GM12878 (cell line): ENCODE data around the gene MAMDC4. TPM values are rescaled to one million over a fixed set of nuclear protein-coding genes. Genes with fewer than 3 reads are reported as not detected.

ENCODE experiments used
- ATAC-seq: fragments of 200-7000 bp; cut with Tn5 transposase; 3 replicates; pipeline ENCODE4 v1.9.1; 2020; ENCODE audit warnings: mild to moderate bottlenecking, moderate library complexity
- BruUV-seq: library from RNA; stranded (reverse); fragments of 400-500 nt; replicated peaks from 2 replicates; lab custom pipeline; 2021; lab: Mats Ljungman, UMichigan
- CTCF ChIA-PET: fragments of 300-600 bp; sonication (Branson Sonifier 250); formaldehyde crosslinking; extraction: SDS; loops from one replicate; lab custom pipeline; 2021; ENCODE audit warnings: inconsistent platforms; lab: Yijun Ruan, JAX
- POLR2A ChIA-PET: fragments of 350-600 bp; formaldehyde crosslinking; extraction: SDS; loops from one replicate; lab custom pipeline; 2021; ENCODE audit warnings: inconsistent platforms; lab: Charles Lee
- RAD21 ChIA-PET: fragments of 300-600 bp; sonication (Branson Sonifier 250); formaldehyde crosslinking; loops from one replicate; lab custom pipeline; 2023; ENCODE audit warnings: antibody characterized with exemption; ENCODE audit not compliant: unreplicated experiment; lab: Charles Lee
- SMC1A ChIA-PET: fragments of 300-600 bp; sonication (Branson Sonifier 250); formaldehyde crosslinking; loops from one replicate; lab custom pipeline; 2023; ENCODE audit not compliant: unreplicated experiment, uncharacterized antibody; lab: Charles Lee
- DNase-seq: peaks from one replicate; pipeline ENCODE4 v3.0.0-alpha.2; 2011; ENCODE audit warnings: low read depth, low spot score
- FAIRE-seq: peaks from 3 replicates; lab custom pipeline; 2011; peaks lifted over from hg19 to GRCh38; lab: Jason Lieb, UNC
- H2AFZ ChIP-seq: 2 replicates; pipeline ENCODE4 v1.6.0; 2011; ENCODE audit warnings: low read depth, low read length, control low read depth; ENCODE audit not compliant: control insufficient read depth
- H3K27ac ChIP-seq: 2 replicates; pipeline ENCODE4 v1.5.1; 2011; ENCODE audit warnings: control low read depth; ENCODE audit not compliant: control insufficient read depth, insufficient read depth
- H3K27me3 ChIP-seq, 2 experiments: replicated peaks in 1 of 2; 2 replicates each; pipeline versions ENCODE4 v1.6.0 to v1.6.1; 2011; ENCODE audit warnings: low read length in 1 of 2; ENCODE audit not compliant: control insufficient read depth in 2 of 2, insufficient read depth in 2 of 2
- H3K36me3 ChIP-seq, 2 experiments: 2 replicates each; pipeline ENCODE4 v1.5.1; 2011; ENCODE audit warnings: low read length in 1 of 2; ENCODE audit not compliant: control insufficient read depth in 2 of 2, insufficient read depth in 2 of 2
- H3K4me1 ChIP-seq: 2 replicates; pipeline ENCODE4 v1.6.1; 2011; ENCODE audit warnings: mild to moderate bottlenecking, low read length, moderate library complexity, mixed read lengths; ENCODE audit not compliant: control insufficient read depth, insufficient read depth
- H3K4me2 ChIP-seq: 2 replicates; pipeline ENCODE4 v1.6.0; 2011; ENCODE audit warnings: control low read depth; ENCODE audit not compliant: control insufficient read depth, insufficient read depth
- H3K4me3 ChIP-seq: fragments of 200-600 bp; sonication (generic); 2 replicates; pipeline ENCODE4 v1.5.1; 2016
- H3K79me2 ChIP-seq: 2 replicates; pipeline ENCODE4 v1.6.0; 2011; ENCODE audit warnings: low read length; ENCODE audit not compliant: control insufficient read depth, insufficient read depth
- H3K9ac ChIP-seq: 2 replicates; pipeline ENCODE4 v1.8.0; 2011; ENCODE audit warnings: low read length, control low read depth, mixed read lengths; ENCODE audit not compliant: control insufficient read depth, insufficient read depth
- H3K9me3 ChIP-seq: replicated peaks from 3 replicates; pipeline ENCODE4 v1.5.1; 2011; ENCODE audit warnings: mild to moderate bottlenecking, low read length; ENCODE audit not compliant: control insufficient read depth, insufficient read depth
- H4K20me1 ChIP-seq: 2 replicates; pipeline ENCODE4 v1.6.0; 2011; ENCODE audit not compliant: control insufficient read depth, insufficient read depth
- CUX1 ChIP-seq: IDR thresholded peaks from 2 replicates; pipeline ENCODE4 v1.6.1; 2012; ENCODE audit warnings: improper control_type of control experiment, low read depth, low read length; ENCODE audit not compliant: insufficient replicate concordance
- POLR2A ChIP-seq: IDR thresholded peaks from 2 replicates; pipeline ENCODE4 v1.6.1; 2011; ENCODE audit warnings: low read depth, mild to moderate bottlenecking, low read length
- POLR2AphosphoS5 ChIP-seq: IDR thresholded peaks from 2 replicates; pipeline ENCODE4 v1.6.1; 2011; ENCODE audit warnings: mild to moderate bottlenecking, low read length, inconsistent platforms
- RAD51 ChIP-seq: fragments of 450-650 bp; IDR thresholded peaks from 2 replicates; pipeline ENCODE4 v1.6.1; 2016; ENCODE audit warnings: moderate library complexity, mild to moderate bottlenecking, inconsistent platforms
- TCF7 ChIP-seq: IDR thresholded peaks from 2 replicates; pipeline ENCODE4 v1.6.1; 2014; ENCODE audit warnings: antibody characterized with exemption, borderline replicate concordance
- WGBS: methylation state at CpG from one replicate; pipeline ENCODE4 v1.1.6; 2016; ENCODE audit warnings: low lambda C conversion rate; ENCODE audit not compliant: insufficient replicate concordance, insufficient coverage; ENCODE audit errors: missing lambda C conversion rate; 5-methylcytosine and 5-hydroxymethylcytosine counted together
- in situ Hi-C: fragments of 300-500 bp; cut with MboI; formaldehyde crosslinking; loops from 9 replicates; pipeline ENCODE4 v1.14.3; 2018; ENCODE audit warnings: mixed read lengths
- intact Hi-C: fragments of 100-400 bp; cut with micrococcal nuclease; formaldehyde crosslinking; loops from one replicate; pipeline ENCODE4 v1.14.2; 2022; ENCODE audit not compliant: unreplicated experiment
- polyA plus RNA-seq, 11 experiments: library from polyadenylated mRNA; depleted of rRNA in 4 of 11; unstranded in 6 of 11; stranded (reverse) in 5 of 11; fragments of >200 nt; fragmentation: Nextera tagmentation in 4 of 11; fragmentation: Illumina TruSeq in 1 of 11; extraction: Ambion mirVana in 4 of 11; extraction: Trizol in 1 of 11; gene quantifications; 1 replicate in 1 of 11; 2 replicates in 10 of 11; pipeline versions ENCODE4 v1.2.1 to v1.2.3, GENCODE V29; 2011 to 2016; ENCODE audit warnings: inconsistent platforms in 2 of 11, missing spikeins in 2 of 11, low read depth in 1 of 11
- total RNA-seq, 4 experiments: library from RNA; depleted of rRNA in 3 of 4; stranded (reverse); fragments of >200 nt in 3 of 4; fragmentation: Illumina TruSeq in 1 of 4; extraction: Trizol in 1 of 4; gene quantifications; 2 replicates each; pipeline versions ENCODE4 v1.2.1 to v1.2.3, GENCODE V29; 2013 to 2021

MAMDC4 gene
- total and polyA plus RNA-seq, 10 of the 15 experiments (the other 5 are each of a cell fraction or from before 2014, with no cell fraction given) = 0.22 to 5.7 (median 2.4) TPM; not detected in 1

GRCh38 chr9:136860933-136861873, 9.1 kb downstream of the MAMDC4 start:
- RAD21 ChIA-PET = no interaction called here
- Histone ChIP-seq H3K27me3 (no peaks in the 10 kb centered on the region), H3K27ac (no peak overlapping the region), H3K4me3 (no peak overlapping the region), H3K9me3 (no peaks in the 10 kb centered on the region), H3K4me2 (no peak overlapping the region), H3K9ac (no peak overlapping the region), H3K36me3 (peaks cover 3 to 11% of the 10 kb centered on the region in 2 experiments; a peak in 3 of 4 replicates), H4K20me1 (0 out of 2 replicates have a peak, but pooled peaks cover 2% of the 10 kb centered on the region), H3K4me1 (peaks cover 5% of the 10 kb centered on the region)
- no peak for DNase-seq
- 95% methylated on average over 22 of the region's 22 CpGs for WGBS
- CTCF ChIA-PET = interaction anchor here (0.6 to 1.8 kb wide), 2 partner anchors 21 to 47 kb away, joined by 3 to 4 read pairs; no protein-coding TSS in a partner anchor
- intact Hi-C loops = no loop called here
- TF ChIP-seq POLR2A (peak; percentile 44; the same call in 1 of the 2 replicates), POLR2AphosphoS5 (peak; percentile 50; the same call in 1 of the 2 replicates), TCF7 (no peak)
- TF ChIP-seq, all 136 proteins: peak for 2
- no TSS peak for BruUV-seq
- in situ Hi-C loops = no loop called here
- no peak for ATAC-seq
- FAIRE-seq = no peak
- H3K79me2 ChIP-seq = peaks cover 19% of the 10 kb centered on the region
- no peak overlapping the region for H2AFZ ChIP-seq
- SMC1A ChIA-PET = interaction anchor here (1.1 to 1.4 kb wide), 2 partner anchors 17 to 24 kb away, joined by 3 to 4 read pairs; no protein-coding TSS in a partner anchor
- POLR2A ChIA-PET = interaction anchor here (0.5 to 1.0 kb wide), 2 partner anchors 66 to 71 kb away, joined by 3 to 4 read pairs; no protein-coding TSS in a partner anchor

GRCh38 chr9:136861874-136862457, 9.8 kb downstream of the MAMDC4 start:
- Histone ChIP-seq H3K27ac (no peak overlapping the region), H4K20me1 (0 out of 2 replicates have a peak, but pooled peaks cover 2% of the 10 kb centered on the region), H2AFZ (no peak overlapping the region), H3K79me2 (peaks cover 22% of the 10 kb centered on the region), H3K4me1 (peaks cover 5% of the 10 kb centered on the region), H3K4me3 (no peak overlapping the region), H3K9me3 (no peaks in the 10 kb centered on the region), H3K27me3 (no peaks in the 10 kb centered on the region), H3K9ac (no peak overlapping the region), H3K36me3 (peaks cover 3 to 11% of the 10 kb centered on the region in 2 experiments; a peak in 3 of 4 replicates), H3K4me2 (no peak overlapping the region)
- DNase-seq (no peak), FAIRE-seq (no peak), ATAC-seq (no peak)
- CTCF ChIA-PET = interaction anchor here (0.6 to 0.7 kb wide), 2 partner anchors 48 to 949 kb away, joined by 3 to 4 read pairs; no protein-coding TSS in a partner anchor
- WGBS = 93% methylated on average over 26 of the region's 26 CpGs
- POLR2A ChIA-PET = interaction anchor here (1.0 kb wide), 1 partner anchor 67 kb away, joined by 3 read pairs; no protein-coding TSS in a partner anchor
- intact Hi-C loops = no loop called here
- BruUV-seq = no TSS peak
- in situ Hi-C loops = no loop called here
- SMC1A ChIA-PET = interaction anchor here (1.1 to 1.4 kb wide), 2 partner anchors 16 to 23 kb away, joined by 3 to 4 read pairs; no protein-coding TSS in a partner anchor
- RAD21 ChIA-PET = no interaction called here
- TF ChIP-seq CUX1 (no peak), RAD51 (no peak)
